Right lobe of liver (tissue), 6 donors: ENCODE measurements around the gene CAV1. TPM values are rescaled to one million over a fixed set of nuclear protein-coding genes. Genes with fewer than 3 reads are reported as not detected.

Source experiments
- ATAC-seq, 4 donors: fragments of 200-7000 bp; cut with Tn5 transposase; one replicate each; pipeline ENCODE4 v1.9.1; 2020; ENCODE audit warnings: mild to moderate bottlenecking in 4 of 4, moderate library complexity in 4 of 4
- DNase-seq, 3 donors: peaks; one replicate each; pipeline ENCODE4 v3.0.0-alpha.2; 2020
- H3K27ac ChIP-seq, 3 donors: fragments of 200-600 bp; one replicate each; pipeline ENCODE4 v1.8.0; 2022
- H3K27me3 ChIP-seq, 2 donors: fragments of 200-600 bp; one replicate each; pipeline ENCODE4 v1.8.0; 2022
- H3K36me3 ChIP-seq, 4 donors: fragments of 200-600 bp; sonication (generic) in 1 of 4; one replicate each; pipeline versions ENCODE4 v1.5.1 to v1.8.0; 2017 to 2022; ENCODE audit warnings: control low read depth in 1 of 4
- H3K4me1 ChIP-seq, 4 donors: fragments of 200-600 bp; sonication (generic) in 1 of 4; one replicate each; pipeline versions ENCODE4 v1.5.1 to v1.8.0; 2017 to 2022; ENCODE audit warnings: control low read depth in 1 of 4
- H3K4me3 ChIP-seq, 3 donors: fragments of 200-600 bp; one replicate each; pipeline ENCODE4 v1.8.0; 2022
- H3K9me3 ChIP-seq, 4 donors: fragments of 200-600 bp; sonication (generic) in 1 of 4; one replicate each; pipeline versions ENCODE4 v1.5.1 to v1.8.0; 2017 to 2022; ENCODE audit warnings: control low read depth in 1 of 4
- CTCF ChIP-seq, 4 donors: fragments of 200-600 bp in 3 of 4; fragments of 450-650 bp in 1 of 4; IDR thresholded peaks; one replicate each; pipeline versions ENCODE4 v1.5.1 to v1.8.0; 2016 to 2022; ENCODE audit warnings: antibody characterized with exemption in 4 of 4, mild to moderate bottlenecking in 2 of 4
- POLR2A ChIP-seq: fragments of 450-650 bp; IDR thresholded peaks from one replicate; pipeline ENCODE4 v1.6.1; 2017; ENCODE audit warnings: antibody characterized with exemption, mild to moderate bottlenecking
- WGBS: methylation state at CpG from one replicate; pipeline ENCODE4 v1.1.6; 2018; ENCODE audit warnings: low coverage, low lambda C conversion rate; ENCODE audit not compliant: insufficient coverage; ENCODE audit errors: missing lambda C conversion rate; 5-methylcytosine and 5-hydroxymethylcytosine counted together
- intact Hi-C, 2 donors: fragments of 100-400 bp; cut with DNase I; formaldehyde crosslinking; loops; one replicate each; pipeline versions ENCODE4 v1.11.2 to v1.14.1; 2022
- small RNA-seq, 2 experiments: library from RNA; depleted of rRNA; stranded (forward); fragments of <200 nt; gene quantifications; one replicate each; pipeline ENCODE3, GENCODE V24; 2016
- total RNA-seq, 6 experiments: library from RNA; depleted of rRNA in 2 of 6; stranded (reverse); fragments of >200 nt in 2 of 6; fragmentation: NEBNext Ultra II Directional in 3 of 6; extraction: Animal tissue kit (Norgen Biotek cat#: 25700) in 3 of 6; gene quantifications; one replicate each; pipeline versions ENCODE4 v1.1.0 to v1.2.4, GENCODE V29; 2016 to 2023
- donor health status: DM: no; HTN: yes; CAD: no.
- donor health status: DM: no; HTN: no; CAD: no.
- donor health status: DM: no; HTN: no; CAD: no.
- donor health status: DM: no; HTN: yes; CAD: no.
- donor health status: DM: no; HTN: yes; CAD: no.

The CAV1 gene
- total RNA-seq, 6 experiments from 2014 or later, result 3.8 to 19.8 (median 9.0) TPM

GRCh38 chr7:116601426-116601825 is 76.6 kb downstream of the CAV1 start:
- Histone ChIP-seq H3K9me3 (no peaks in the 10 kb centered on the region), H3K36me3 (no peaks in the 10 kb centered on the region), H3K4me3 (no peak overlapping the region), H3K27ac (no peak overlapping the region), H3K4me1 (peaks cover 0 to 11% (median 0%) of the 10 kb centered on the region in 4 donors), H3K27me3 (no peaks in the 10 kb centered on the region)
- ATAC-seq, result no peak
- no peak for TF ChIP-seq POLR2A
- no peak for DNase-seq
- intact Hi-C loops, result no loop called here
- WGBS, result 73% methylated on average over 2 of the region's 2 CpGs

GRCh38 chr7:116607299-116607698 is 82.5 kb downstream of the CAV1 start:
- Histone ChIP-seq H3K9me3 (no peaks in the 10 kb centered on the region), H3K4me3 (no peak overlapping the region), H3K27me3 (no peaks in the 10 kb centered on the region), H3K27ac (no peak overlapping the region), H3K4me1 (peaks cover 0 to 6% (median 0%) of the 10 kb centered on the region in 4 donors), H3K36me3 (no peaks in the 10 kb centered on the region)
- WGBS, result 75% methylated on average over 2 of the region's 2 CpGs
- no peak for DNase-seq
- intact Hi-C loops, result no loop called here
- TF ChIP-seq CTCF (IDR thresholded peaks at IDR 0.05) (no peak), POLR2A (no peak)
- no peak for ATAC-seq

GRCh38 chr7:116610210-116610609 is 85.4 kb downstream of the CAV1 start:
- H3K4me1 ChIP-seq, result peaks cover 0 to 6% (median 0%) of the 10 kb centered on the region in 4 donors
- H3K4me3 ChIP-seq, result no peak overlapping the region
- H3K36me3 ChIP-seq, result no peaks in the 10 kb centered on the region
- intact Hi-C loops, result no loop called here
- 33% methylated on average over 2 of the region's 2 CpGs for WGBS
- no peak for TF ChIP-seq CTCF (IDR thresholded peaks at IDR 0.05)
- TF ChIP-seq POLR2A, result no peak
- H3K9me3 ChIP-seq, result no peaks in the 10 kb centered on the region
- H3K27me3 ChIP-seq, result no peaks in the 10 kb centered on the region
- no peak overlapping the region for H3K27ac ChIP-seq
- no peak for DNase-seq
- peak in 1 of 4 donors; percentile 70 for ATAC-seq

GRCh38 chr7:116610721-116611120 is 85.9 kb downstream of the CAV1 start:
- intact Hi-C loops, result no loop called here
- peaks cover 0 to 6% (median 0%) of the 10 kb centered on the region in 4 donors for H3K4me1 ChIP-seq
- H3K27ac ChIP-seq, result no peak overlapping the region
- DNase-seq (no peak), ATAC-seq (no peak)
- no peaks in the 10 kb centered on the region for H3K36me3 ChIP-seq
- TF ChIP-seq CTCF (IDR thresholded peaks at IDR 0.05) (no peak), POLR2A (no peak)
- no peaks in the 10 kb centered on the region for H3K9me3 ChIP-seq
- no peak overlapping the region for H3K4me3 ChIP-seq
- WGBS, result 74% methylated on average over 2 of the region's 2 CpGs
- no peaks in the 10 kb centered on the region for H3K27me3 ChIP-seq

Small RNAs within 50 kb of the gene (small RNA-seq; reads per million reads assigned to genes)
- 0 reads per million in 2 experiments for gene AC006159.2

Other genes starting within 250 kb of the CAV1 start
- 10 to 100 TPM; 12.5 to 51.0 (median 36.0) TPM for gene CAV2, start 25.3 kb upstream of the CAV1 start, total RNA-seq
- gene MET, start 147.2 kb downstream of the CAV1 start, total RNA-seq, result 10 to 100 TPM; 32.9 to 45.2 (median 37.2) TPM